RCC 7860 (cell line): ENCODE data around the gene COL2A1.

Experiments
- DNase-seq: peaks from one replicate; pipeline ENCODE4 v3.0.0-alpha.2; 2015; ENCODE audit warnings: low spot score
- FAIRE-seq: peaks from 2 replicates; lab custom pipeline; 2012; peaks lifted over from hg19 to GRCh38; lab: Jason Lieb, UNC

COL2A1 gene

GRCh38 chr12:48004053-48004941, at the start of gene COL2A1:
Gene COL2A1, minus strand, starts transcription at chr12:48004476. Its CDS starts 155 bp downstream, at chr12:48004321.
- DNase-seq: no peak
- no peak for FAIRE-seq

DNA sequence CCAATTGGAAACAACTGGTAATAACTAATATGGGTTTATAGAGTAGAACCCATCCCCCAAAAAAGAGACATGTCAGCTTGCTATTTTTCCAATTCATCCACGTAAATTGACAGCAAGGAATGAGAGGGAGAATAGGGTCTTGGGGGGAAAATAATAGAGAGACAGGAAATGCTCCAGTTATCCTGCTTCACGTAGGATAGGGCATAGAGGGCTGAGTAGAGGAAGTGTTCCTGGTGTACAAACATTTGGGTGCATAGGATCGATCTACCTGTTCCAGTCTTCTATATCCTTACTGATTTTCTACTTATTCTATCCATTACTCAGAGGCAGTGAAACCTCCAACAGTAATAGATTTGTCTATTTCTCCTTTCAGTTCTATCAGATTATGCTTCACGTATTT, 49.6 kb upstream of the COL2A1 start:
- FAIRE-seq: no peak
- no peak for DNase-seq

DNA sequence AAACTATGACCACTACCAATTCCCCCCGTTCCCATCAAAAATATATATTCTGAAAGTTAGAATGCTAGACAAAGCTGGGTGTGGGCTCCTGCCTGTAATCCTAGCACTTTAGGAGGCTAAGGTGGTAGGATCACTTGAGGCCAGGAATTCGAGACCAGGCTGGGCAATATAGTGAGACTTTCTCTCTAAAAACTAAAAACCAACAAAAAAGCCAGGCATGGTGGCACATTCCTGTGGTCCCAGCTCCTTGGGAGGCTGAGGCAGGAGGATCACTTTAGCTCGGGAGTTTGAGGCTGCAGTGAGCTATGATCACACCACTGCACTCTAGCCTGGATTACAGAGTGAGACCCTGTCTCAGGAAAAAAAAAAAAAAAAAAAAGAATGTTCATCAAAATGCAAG, 48.8 kb upstream of the COL2A1 start:
- no peak for FAIRE-seq
- no peak for DNase-seq

DNA sequence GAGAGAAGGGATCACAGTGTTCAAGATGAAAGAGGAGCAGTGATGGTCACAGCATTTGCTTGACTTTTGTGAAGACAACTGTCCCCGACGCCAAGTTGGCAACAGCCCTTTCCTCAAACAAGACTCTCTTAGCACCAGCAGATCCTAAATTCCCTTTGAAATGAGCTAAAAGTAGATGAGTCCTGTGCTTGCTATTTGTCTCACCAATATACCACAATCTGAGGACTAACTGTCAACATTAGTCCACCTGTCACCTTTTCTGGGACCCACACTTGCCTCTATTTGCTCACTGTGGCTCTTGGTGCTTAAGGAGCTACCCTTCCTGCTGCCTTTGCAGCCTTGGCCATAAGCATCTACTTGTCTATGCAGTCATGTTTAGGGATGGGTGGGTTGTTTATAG, 47.4 kb upstream of the COL2A1 start:
- FAIRE-seq (no peak), DNase-seq (no peak)

DNA sequence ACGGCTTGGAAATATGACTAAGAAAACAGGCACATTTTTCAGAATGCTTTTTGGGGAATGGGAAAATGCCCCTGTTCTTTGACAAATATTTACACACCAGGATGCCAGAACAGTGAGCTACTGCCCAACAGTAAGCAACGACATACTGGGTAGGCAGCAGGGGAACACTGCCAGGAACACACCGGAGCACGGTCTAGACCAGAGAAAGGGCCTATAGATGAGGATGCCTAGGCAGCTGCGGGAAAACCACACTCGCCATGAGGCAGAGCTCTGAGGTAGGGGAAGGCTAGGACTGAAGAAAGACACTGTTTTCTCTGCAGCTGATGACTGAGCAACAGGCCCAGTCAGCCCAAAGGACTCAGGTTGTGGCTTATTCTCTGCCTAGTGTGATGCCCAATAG, 45.9 kb upstream of the COL2A1 start:
- DNase-seq (no peak), FAIRE-seq (no peak)

GRCh38 chr12:48045965-48046518, 41.8 kb upstream of the COL2A1 start:
- DNase-seq: no peak
- no peak for FAIRE-seq

DNA sequence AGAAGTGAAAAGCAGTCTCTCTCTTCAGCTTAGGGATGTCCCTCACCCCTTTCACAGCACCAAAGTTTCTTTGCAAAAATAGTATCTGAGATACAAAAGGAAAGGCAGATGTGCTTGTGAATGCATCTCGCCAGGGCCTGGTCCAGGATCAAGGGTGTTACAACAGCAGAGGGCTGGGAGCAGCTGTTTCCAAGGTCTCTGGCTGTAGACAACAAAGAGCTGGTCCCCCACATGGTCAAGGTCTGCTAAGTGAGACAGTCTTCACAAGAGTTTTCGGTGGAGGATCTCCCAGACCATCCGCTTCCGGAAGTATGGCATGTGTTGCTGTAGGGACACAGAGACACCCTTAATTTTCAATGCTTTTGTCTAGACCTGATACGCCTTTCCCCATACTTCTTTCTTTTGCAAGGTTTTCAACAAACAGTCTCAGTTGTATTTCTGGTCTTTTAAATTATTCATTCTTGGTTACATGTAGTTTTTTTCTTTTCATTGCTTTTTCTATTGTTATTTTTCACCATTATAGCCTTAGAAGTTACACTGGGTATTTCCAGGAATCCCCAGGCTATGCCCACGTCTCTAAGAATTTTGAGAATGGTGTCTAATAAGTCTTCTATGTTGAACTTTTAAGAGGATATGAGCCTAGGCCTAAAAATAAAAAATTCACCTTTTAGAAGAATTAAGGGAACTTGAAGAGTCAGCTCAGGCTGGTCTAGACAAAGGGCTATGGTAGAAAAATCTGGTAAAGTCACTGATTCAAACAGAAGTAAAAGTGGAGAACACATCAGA, 41.0 kb upstream of the COL2A1 start:
- DNase-seq: no peak
- FAIRE-seq: no peak

GRCh38 chr12:48044396-48044795, 40.1 kb upstream of the COL2A1 start:
- DNase-seq (no peak), FAIRE-seq (no peak)

DNA sequence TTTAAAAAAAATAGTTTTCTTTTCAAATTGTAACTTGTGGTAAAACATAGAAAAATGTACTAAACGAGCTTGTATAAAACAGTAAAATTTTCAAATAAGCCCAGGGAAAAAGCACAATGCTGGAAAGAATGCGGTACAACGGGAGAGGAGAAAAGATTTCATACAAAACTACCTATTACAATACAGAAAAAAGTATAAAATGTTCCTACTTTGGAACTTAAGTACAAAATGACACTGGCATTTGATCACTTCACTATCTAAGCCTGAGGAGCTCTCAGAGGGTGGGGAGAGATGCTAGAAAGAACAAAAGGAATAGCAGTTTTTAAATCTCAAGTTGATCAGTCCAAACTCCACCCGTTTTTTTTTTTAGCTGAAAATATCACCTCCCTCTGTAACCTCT, 39.5 kb upstream of the COL2A1 start:
- no peak for FAIRE-seq
- no peak for DNase-seq

GRCh38 chr12:48041591-48042423, 37.5 kb upstream of the COL2A1 start:
- DNase-seq (no peak), FAIRE-seq (no peak)

GRCh38 chr12:48040354-48040753, 36.1 kb upstream of the COL2A1 start:
- no peak for FAIRE-seq
- DNase-seq: no peak

- no peak for FAIRE-seq
- DNase-seq: no peak
Measured at GRCh38 chr12:48039151-48039550, 34.9 kb upstream of the COL2A1 start.

DNA sequence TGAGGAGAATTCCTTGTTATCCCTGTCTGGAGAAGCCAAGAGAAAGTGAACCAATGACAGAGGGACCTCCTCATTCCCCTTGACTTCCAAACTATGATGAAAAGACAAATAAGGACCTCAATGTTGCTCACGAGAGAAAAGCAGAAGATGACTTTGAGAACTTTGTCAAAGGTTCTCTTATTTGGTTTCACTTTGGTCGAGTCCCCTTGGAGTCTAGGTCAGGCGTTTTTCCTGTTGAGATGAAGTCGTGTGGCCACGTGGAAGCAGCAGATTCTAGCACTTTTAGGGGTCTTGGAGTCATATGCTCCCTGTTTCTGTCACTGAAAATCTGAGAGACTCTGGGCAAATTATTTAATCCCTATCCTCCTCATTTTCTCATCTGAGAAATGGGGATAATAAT, 33.8 kb upstream of the COL2A1 start:
- no peak for FAIRE-seq

GRCh38 chr12:48037267-48037915, 33.1 kb upstream of the COL2A1 start:
- FAIRE-seq (no peak), DNase-seq (no peak)

More for the DNA sequence above, 33.8 kb upstream of the COL2A1 start:
- no peak for DNase-seq

DNA sequence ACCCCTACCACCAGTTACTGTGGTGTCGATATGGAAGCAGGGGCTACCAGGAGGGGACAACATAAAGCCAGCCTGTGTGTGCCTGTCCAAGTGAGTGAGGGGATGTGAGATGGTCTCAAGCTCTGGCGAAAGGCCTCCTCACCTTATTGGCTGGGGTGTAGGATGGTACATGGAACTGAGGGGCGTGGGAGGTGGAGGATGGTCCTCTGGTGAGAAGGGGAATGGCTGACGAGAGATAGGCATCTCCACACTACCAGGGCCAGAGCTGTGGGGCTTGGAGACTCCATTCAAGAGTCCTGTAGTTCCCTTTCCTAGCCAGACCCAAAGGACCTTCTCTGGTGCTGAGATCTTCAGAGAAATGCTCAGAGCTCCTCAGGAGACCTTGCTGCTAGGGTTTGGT, 32.5 kb upstream of the COL2A1 start:
- DNase-seq (no peak), FAIRE-seq (no peak)

- no peak for DNase-seq
- no peak for FAIRE-seq
Measured at GRCh38 chr12:48034835-48035805, 30.8 kb upstream of the COL2A1 start.

GRCh38 chr12:48033451-48033850, 29.2 kb upstream of the COL2A1 start:
- no peak for DNase-seq
- FAIRE-seq: no peak

DNA sequence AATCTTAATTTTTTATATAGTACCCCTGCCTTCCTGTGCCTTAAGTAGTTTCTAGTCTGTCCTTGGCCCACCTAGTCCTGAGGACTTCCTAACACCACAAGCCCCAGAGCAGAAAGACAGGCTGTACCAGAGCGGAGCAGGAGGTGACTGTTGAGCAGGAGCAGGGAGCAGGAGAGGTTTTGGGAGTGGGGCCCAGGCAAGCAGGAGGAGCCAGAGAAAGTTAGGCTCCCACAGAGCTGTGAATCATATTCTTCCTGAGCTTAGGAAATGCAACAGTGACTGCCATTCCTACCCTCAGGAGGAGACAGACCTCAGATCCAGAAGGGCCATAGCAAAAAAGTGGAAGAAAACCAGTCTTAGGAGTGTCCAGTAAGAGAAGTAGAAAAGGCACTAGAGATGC, 28.3 kb upstream of the COL2A1 start:
- DNase-seq (no peak), FAIRE-seq (no peak)
